Measurements from ENCODE around the gene RAD50.

Gene RAD50

GRCh38 chr5:132661231-132662003 is 104.6 kb downstream of the RAD50 start:
- DNase-seq (ENCODE audit: low spot score) = no peak

GRCh38 chr5:132662004-132662401 is 105.2 kb downstream of the RAD50 start:
- no peak for DNase-seq (ENCODE audit: low spot score)

GRCh38 chr5:132662925-132663770 is 106.4 kb downstream of the RAD50 start:
- peak; percentile 81 for DNase-seq (ENCODE audit: low spot score)

- no peak for DNase-seq (ENCODE audit: low spot score)
These were observed 107.3 kb downstream of the RAD50 start for GRCh38 chr5:132663771-132664695.

GRCh38 chr5:132664696-132665209 is 108.0 kb downstream of the RAD50 start:
- no peak for DNase-seq (ENCODE audit: low spot score)

- no peak for DNase-seq (ENCODE audit: low spot score)
These were observed 108.8 kb downstream of the RAD50 start for GRCh38 chr5:132665574-132666080.

- DNase-seq (ENCODE audit: low spot score) = no peak
These were observed 109.7 kb downstream of the RAD50 start for GRCh38 chr5:132666310-132667123.

GRCh38 chr5:132667309-132667708 is 110.5 kb downstream of the RAD50 start:
- no peak for DNase-seq (ENCODE audit: low spot score)

GRCh38 chr5:132667761-132668705 is 111.3 kb downstream of the RAD50 start:
- DNase-seq (ENCODE audit: low spot score) = no peak

- DNase-seq (ENCODE audit: low spot score) = no peak
These were observed 112.1 kb downstream of the RAD50 start for GRCh38 chr5:132668706-132669454.

GRCh38 chr5:132669455-132669820 is 112.7 kb downstream of the RAD50 start:
- no peak for DNase-seq (ENCODE audit: low spot score)

- DNase-seq (ENCODE audit: low spot score) = no peak
These were observed 113.4 kb downstream of the RAD50 start for GRCh38 chr5:132669966-132670882.

- no peak for DNase-seq (ENCODE audit: low spot score)
These were observed 114.2 kb downstream of the RAD50 start for GRCh38 chr5:132671000-132671399.

- no peak for DNase-seq (ENCODE audit: low spot score)
These were observed 116.7 kb downstream of the RAD50 start for GRCh38 chr5:132673488-132673887.

GRCh38 chr5:132673939-132674630 is 117.3 kb downstream of the RAD50 start, which contains the start of gene IL4:
IL4 (plus strand) TSS chr5:132673989; CDS start chr5:132674051, 62 bp downstream.
- peak; percentile 58 for DNase-seq (ENCODE audit: low spot score)

- peak; percentile 61 for DNase-seq (ENCODE audit: low spot score)
These were observed 118.1 kb downstream of the RAD50 start for GRCh38 chr5:132674671-132675506.
